ENCODE measurements around the gene PSG1.
"Not testable (repeated sequence)": the region's sequence is repeated elsewhere in the genome, so short reads cannot be mapped to it uniquely, and the experiment has no call there.

DNA sequence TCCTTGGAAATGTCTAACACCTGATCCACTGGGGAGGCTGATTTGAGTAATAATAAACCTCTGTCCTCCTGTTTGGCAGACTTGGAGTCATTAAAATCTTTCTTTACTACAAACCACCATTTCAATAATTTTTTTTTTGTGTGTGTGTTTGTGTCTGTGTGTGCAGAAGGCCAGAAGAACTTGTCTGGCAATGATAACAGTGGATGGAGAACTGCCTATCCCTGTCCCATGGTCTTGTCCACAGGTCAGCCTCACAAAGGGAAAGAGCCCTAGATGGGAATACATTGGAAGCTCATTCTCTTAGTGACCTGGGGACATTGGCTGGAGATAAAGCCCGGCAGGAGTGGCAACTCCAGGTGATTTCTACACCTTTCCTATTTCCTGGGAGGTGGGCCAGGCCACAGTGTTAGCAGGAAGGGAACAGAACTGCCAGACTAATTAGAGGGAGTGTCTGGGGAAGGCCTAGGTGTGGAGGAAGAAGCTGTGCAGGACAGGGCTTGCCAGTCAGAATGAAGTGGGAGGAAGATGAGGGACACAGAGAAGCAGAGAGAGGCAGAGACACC lies 27.7 kb downstream of the PSG1 start:
- TF ChIP-seq, protein P1, sequence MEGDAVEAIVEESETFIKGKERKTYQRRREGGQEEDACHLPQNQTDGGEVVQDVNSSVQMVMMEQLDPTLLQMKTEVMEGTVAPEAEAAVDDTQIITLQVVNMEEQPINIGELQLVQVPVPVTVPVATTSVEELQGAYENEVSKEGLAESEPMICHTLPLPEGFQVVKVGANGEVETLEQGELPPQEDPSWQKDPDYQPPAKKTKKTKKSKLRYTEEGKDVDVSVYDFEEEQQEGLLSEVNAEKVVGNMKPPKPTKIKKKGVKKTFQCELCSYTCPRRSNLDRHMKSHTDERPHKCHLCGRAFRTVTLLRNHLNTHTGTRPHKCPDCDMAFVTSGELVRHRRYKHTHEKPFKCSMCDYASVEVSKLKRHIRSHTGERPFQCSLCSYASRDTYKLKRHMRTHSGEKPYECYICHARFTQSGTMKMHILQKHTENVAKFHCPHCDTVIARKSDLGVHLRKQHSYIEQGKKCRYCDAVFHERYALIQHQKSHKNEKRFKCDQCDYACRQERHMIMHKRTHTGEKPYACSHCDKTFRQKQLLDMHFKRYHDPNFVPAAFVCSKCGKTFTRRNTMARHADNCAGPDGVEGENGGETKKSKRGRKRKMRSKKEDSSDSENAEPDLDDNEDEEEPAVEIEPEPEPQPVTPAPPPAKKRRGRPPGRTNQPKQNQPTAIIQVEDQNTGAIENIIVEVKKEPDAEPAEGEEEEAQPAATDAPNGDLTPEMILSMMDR (IDR thresholded peaks at IDR 0.05; ENCODE audit: insufficient read depth, low read length, poor library complexity, severe bottlenecking), result not testable (repeated sequence)
- TF ChIP-seq EZH2phosphoT487 (conservative IDR thresholded peaks at IDR 0.05; ENCODE audit: low read length), result not testable (repeated sequence)
